ENCODE data around the gene RAD52. TPM values are rescaled to one million over a fixed set of nuclear protein-coding genes. Genes with fewer than 3 reads are reported as not detected.

RAD52 gene
- 13.1 and 15.3 TPM in 2 replicates for polyA plus RNA-seq (2011; rRNA removed)
- polyA minus RNA-seq (2011; rRNA and poly(A)+ RNA removed), result 12.0 and 14.4 TPM in 2 replicates

DNA sequence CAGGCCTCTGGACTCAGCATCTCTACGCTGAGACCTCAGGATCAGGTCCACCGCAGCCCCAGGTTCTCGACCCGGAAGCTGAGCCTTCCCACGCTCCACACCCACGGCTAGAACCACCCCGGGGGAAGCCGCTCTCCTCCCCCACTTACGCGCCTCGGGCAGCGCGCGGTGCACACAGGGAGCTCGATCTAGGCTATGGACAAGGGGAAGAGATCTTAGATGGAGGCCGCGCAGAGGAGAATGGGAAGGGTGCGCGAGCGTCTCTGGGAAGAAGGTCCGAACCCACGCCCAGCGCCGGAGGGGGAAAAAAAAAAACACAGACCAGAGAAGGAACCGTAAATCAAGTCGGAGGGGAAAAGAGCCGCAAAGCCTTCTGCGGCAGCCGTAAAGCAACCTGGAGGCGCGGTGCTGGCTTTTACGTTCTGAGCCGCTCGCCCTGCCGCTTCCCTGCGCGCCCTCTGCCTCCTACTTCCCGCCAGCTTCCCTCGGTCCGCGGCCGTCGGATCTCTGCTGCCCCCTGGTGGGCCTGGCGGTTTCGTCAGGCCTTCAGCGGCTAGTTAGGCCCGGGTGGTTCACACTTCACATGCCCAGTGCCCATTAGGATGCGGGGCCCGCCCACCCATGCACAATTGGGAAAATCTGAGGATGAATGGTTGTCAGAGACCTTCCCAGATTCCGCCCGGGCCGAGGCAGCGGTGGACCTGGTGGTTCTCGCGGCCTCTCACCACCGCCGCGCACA is at the start of gene RAD52:
Gene RAD52, minus strand, starts transcription at position 242 of the 739 bp plus-strand sequence. CDS start 16,636 bp downstream, outside the sequence.
- ChIA-PET CTCF (interaction anchor here (0.5 to 2.2 kb wide), 30 partner anchors 10 to 634 kb away, joined by 3 to 21 read pairs (median 3); no protein-coding TSS in a partner anchor), POLR2A (interaction anchor here (0.5 to 0.9 kb wide), 3 partner anchors 12 to 273 kb away, joined by 3 to 4 read pairs (median 3); no protein-coding TSS in a partner anchor)
- Histone ChIP-seq H3K4me3 (ENCODE audit: low read depth, low read length) (peak within 1 kb of the TSS; percentile 75), H3K27me3 (ENCODE audit: control insufficient read depth, insufficient read depth, low read length) (no peaks in the 10 kb centered on the region), H3K36me3 (ENCODE audit: control insufficient read depth, insufficient read depth, low read length) (no peaks in the 10 kb centered on the region)
- TF ChIP-seq, protein P1, sequence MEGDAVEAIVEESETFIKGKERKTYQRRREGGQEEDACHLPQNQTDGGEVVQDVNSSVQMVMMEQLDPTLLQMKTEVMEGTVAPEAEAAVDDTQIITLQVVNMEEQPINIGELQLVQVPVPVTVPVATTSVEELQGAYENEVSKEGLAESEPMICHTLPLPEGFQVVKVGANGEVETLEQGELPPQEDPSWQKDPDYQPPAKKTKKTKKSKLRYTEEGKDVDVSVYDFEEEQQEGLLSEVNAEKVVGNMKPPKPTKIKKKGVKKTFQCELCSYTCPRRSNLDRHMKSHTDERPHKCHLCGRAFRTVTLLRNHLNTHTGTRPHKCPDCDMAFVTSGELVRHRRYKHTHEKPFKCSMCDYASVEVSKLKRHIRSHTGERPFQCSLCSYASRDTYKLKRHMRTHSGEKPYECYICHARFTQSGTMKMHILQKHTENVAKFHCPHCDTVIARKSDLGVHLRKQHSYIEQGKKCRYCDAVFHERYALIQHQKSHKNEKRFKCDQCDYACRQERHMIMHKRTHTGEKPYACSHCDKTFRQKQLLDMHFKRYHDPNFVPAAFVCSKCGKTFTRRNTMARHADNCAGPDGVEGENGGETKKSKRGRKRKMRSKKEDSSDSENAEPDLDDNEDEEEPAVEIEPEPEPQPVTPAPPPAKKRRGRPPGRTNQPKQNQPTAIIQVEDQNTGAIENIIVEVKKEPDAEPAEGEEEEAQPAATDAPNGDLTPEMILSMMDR (IDR thresholded peaks at IDR 0.05; ENCODE audit: insufficient read depth, low read depth, low read length), result peak; percentile 93
- peak; percentile 92 for DNase-seq (ENCODE audit: low read depth)

DNA sequence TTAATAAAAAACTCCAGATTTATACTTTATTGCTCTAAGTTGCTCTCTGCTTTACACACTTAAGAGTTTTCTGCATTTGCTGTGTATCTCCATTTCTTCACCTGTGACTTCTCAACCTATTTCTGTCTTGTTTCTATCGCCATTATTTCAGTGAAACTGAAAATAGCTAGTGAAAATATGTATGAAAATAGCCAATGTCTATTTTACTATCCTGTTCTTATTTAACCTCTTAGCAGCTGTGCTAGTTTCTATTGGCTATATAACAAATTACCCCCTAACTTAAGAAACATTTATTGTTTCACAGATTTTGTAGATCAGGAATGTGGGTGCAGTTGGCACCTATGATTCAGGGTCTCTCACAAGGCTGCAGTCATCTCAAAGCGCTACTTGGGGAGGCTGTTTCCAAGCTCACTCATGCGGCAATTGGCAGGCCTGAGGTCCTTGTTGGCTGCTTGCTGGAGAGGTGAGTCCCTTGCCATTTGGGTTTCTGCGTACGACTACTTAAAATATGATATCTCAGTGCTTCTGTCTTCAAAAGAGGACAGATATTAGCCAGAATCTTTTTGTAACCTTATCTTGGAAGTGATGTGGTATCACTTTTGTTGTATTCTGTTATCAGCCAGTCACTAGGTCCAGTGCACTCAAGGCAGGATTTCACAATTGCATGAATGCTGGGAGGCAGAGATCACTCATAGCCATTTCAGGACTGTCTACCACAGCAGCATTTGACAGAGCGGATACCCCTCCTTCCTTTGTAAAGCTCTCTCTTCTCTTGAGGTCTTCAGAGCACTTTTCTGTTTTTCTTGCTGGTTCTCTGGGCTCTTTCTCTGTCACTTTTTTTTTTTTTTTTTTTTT is 48.8 kb upstream of the RAD52 start:
- ChIA-PET POLR2A (interaction anchor here (0.6 kb wide), 1 partner anchor 249 kb away, joined by 4 read pairs; no protein-coding TSS in a partner anchor), CTCF (interaction anchor here (1.1 kb wide), 1 partner anchor 49 kb away, joined by 3 read pairs; the partner anchor contains the start of gene RAD52)
- DNase-seq (ENCODE audit: low read depth), result no peak
- TF ChIP-seq, protein P1 (IDR thresholded peaks at IDR 0.05; ENCODE audit: insufficient read depth, low read depth, low read length), result no peak
- H3K27me3 ChIP-seq (ENCODE audit: control insufficient read depth, insufficient read depth, low read length), result no peaks in the 10 kb centered on the region
- H3K4me3 ChIP-seq (ENCODE audit: low read depth, low read length), result no peak overlapping the region
- H3K36me3 ChIP-seq (ENCODE audit: control insufficient read depth, insufficient read depth, low read length), result no peaks in the 10 kb centered on the region

DNA sequence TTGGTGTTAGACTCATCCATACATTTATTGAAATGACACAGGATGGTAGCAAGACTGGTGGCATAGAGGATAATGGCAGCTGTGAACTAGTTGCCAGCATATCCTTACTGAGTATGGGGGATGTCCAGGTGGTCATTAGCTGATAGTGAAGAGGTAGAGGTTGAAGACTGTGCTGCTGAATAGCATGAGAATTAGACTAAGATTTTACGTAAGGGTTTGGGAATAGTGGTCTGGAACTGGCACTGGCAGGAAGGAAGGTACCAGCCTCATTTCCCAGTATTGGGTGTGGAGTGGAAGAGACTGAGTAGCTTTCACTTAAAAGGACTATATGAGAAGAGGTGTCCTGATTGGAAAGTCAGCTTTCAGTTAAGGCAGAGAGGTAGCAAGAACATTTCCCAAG is 48.0 kb upstream of the RAD52 start:
- POLR2A ChIA-PET, result no interaction called here
- no peak for DNase-seq (ENCODE audit: low read depth)
- CTCF ChIA-PET, result interaction anchor here (1.1 kb wide), 1 partner anchor 48 kb away, joined by 3 read pairs; the partner anchor contains the start of gene RAD52
- TF ChIP-seq, protein P1 (IDR thresholded peaks at IDR 0.05; ENCODE audit: insufficient read depth, low read depth, low read length), result no peak
- Histone ChIP-seq H3K36me3 (ENCODE audit: control insufficient read depth, insufficient read depth, low read length) (no peaks in the 10 kb centered on the region), H3K27me3 (ENCODE audit: control insufficient read depth, insufficient read depth, low read length) (no peaks in the 10 kb centered on the region), H3K4me3 (ENCODE audit: low read depth, low read length) (no peak overlapping the region)

DNA sequence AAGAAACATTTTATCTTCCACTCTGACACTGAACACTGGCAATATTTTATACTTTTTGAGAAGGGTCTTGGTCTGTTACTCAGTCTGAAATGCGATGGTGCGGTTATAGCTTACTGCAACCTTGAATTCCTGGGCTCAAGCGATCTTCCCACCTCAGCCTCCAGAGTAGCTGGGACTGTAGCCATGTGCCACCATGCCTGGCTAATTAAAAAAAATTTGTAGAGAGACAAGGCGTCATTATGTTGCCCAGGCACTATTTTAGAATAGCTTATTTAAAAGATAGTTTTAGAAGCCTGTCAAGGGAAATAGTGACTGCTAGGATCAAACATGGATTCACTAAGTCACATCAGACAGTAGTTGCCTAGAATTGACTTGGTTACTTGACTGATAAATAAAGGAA is 47.4 kb upstream of the RAD52 start:
- TF ChIP-seq, protein P1 (IDR thresholded peaks at IDR 0.05; ENCODE audit: insufficient read depth, low read depth, low read length), result no peak
- CTCF ChIA-PET, result no interaction called here
- POLR2A ChIA-PET, result no interaction called here
- Histone ChIP-seq H3K36me3 (ENCODE audit: control insufficient read depth, insufficient read depth, low read length) (no peaks in the 10 kb centered on the region), H3K27me3 (ENCODE audit: control insufficient read depth, insufficient read depth, low read length) (no peaks in the 10 kb centered on the region), H3K4me3 (ENCODE audit: low read depth, low read length) (no peak overlapping the region)
- DNase-seq (ENCODE audit: low read depth), result no peak

DNA sequence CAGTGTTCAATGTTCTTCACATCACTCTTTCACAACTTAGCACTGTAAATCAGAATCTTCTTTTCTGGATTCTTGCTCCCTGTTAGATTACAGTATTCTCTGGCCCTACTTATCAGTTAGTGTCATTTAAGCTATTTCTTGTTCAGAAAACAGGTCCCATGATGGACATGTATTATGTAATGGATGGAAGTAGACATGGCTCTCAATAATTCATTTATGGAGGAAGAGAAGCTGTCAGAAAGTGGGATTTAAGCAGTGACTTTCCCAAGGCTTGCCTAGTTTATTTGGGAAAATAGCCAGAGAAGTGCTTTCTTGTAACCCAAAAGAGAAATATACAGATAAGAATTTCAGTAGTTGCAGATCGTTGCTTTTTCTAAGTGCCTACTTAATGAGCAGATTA is 43.2 kb upstream of the RAD52 start:
- CTCF ChIA-PET, result no interaction called here
- Histone ChIP-seq H3K4me3 (ENCODE audit: low read depth, low read length) (no peak overlapping the region), H3K36me3 (ENCODE audit: control insufficient read depth, insufficient read depth, low read length) (no peaks in the 10 kb centered on the region), H3K27me3 (ENCODE audit: control insufficient read depth, insufficient read depth, low read length) (no peaks in the 10 kb centered on the region)
- TF ChIP-seq, protein P1 (IDR thresholded peaks at IDR 0.05; ENCODE audit: insufficient read depth, low read depth, low read length), result no peak
- DNase-seq (ENCODE audit: low read depth), result no peak
- POLR2A ChIA-PET, result no interaction called here
